Activated CD4-positive, CD25-positive, alpha-beta regulatory T cell treated with anti-CD3 and anti-CD28 coated beads, Interleukin-2, amount 50 U/mL, for 24 hours (primary cell): ENCODE data around the gene GAREM2.

Source experiments
- ATAC-seq, 2 donors: fragments of 150-1000 bp; cut with Tn5 transposase; one replicate each; pipeline ENCODE4 v1.10.0; 2021; ENCODE audit warnings: mild to moderate bottlenecking in 1 of 2, moderate library complexity in 1 of 2

GAREM2 gene

DNA sequence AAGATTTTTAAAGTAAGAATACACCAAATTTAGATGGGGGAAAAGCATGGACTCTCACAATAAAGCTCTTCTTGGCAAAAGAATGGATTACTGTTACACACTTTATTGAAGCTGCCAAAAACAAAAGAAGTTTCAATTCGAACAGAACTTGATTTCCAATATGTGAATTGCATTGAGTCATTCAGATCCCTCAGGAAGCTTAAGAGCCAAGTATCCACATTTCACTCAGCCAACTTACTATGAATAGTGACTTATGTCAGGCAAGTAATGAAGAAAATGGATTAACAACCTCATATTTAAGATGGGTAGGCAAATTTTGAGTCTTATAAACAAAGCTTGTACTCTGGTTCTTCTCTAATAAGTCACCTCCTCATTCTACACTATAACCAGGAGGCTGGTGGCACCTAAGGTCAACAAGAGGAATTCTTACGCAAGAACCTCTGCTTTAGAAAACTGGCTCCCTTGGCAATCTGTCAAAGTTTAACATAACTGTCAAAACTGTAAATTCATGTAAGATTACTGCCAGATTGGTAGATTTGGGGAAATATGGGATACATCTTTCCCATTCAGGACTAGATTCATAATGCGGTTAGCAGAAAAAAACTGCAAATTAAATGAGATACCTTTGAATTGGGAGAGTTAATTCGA is 65.5 kb downstream of the GAREM2 start:
- no peak for ATAC-seq
